ENCODE data around the gene ZCWPW1.
"Not testable (repeated sequence)": the region's sequence is repeated elsewhere in the genome, so short reads cannot be mapped to it uniquely, and the experiment has no call there.

ZCWPW1 gene

DNA sequence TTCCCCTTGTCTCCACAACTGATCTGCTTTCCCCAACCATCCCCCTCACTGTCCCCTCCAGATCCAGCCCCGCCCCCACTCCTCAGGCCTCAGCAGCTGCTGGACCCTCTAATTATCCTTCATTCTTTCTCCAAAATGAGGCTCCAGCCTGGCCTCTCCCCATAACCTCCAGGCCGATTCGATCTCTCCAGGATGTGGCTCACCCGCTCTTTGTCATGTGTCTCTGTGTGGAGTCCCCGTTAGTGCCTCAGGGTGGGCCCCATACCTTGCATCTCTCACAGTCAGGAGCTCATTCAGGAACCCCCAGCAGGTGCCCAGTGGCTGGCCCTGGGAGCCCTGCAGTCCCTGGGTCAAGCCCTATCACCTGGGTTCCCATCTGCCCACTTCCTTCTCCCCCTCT is 53.9 kb downstream of the ZCWPW1 start:
- Histone ChIP-seq H4K12ac (ENCODE audit: low read depth, low read length) (no peak overlapping the region), H3K14ac (ENCODE audit: low read length) (no peak overlapping the region), H2AK5ac (ENCODE audit: low read length) (no peak overlapping the region), H4K8ac (ENCODE audit: low read depth, low read length) (no peak overlapping the region), H3K27me3 (ENCODE audit: insufficient read depth, low read length) (no peaks in the 10 kb centered on the region), H3K4me1 (ENCODE audit: control insufficient read depth in 1 of 2, insufficient read depth in 2 of 2, low read length in 2 of 2) (no peaks in the 10 kb centered on the region), H2BK120ac (ENCODE audit: insufficient read depth, low read length, poor library complexity) (no peak overlapping the region), H3K4me3 (ENCODE audit: low read depth, low read length) (no peak overlapping the region), H3K4me2 (ENCODE audit: low read length) (no peak overlapping the region), H3K9ac (ENCODE audit: low read length) (no peak overlapping the region), H3K36me3 (ENCODE audit: control insufficient read depth in 1 of 2, insufficient read depth in 2 of 2, low read length in 2 of 2) (no peaks in the 10 kb centered on the region), H3K23ac (ENCODE audit: low read length) (no peak overlapping the region), H2BK12ac (ENCODE audit: low read length) (no peak overlapping the region), H3K79me2 (ENCODE audit: control insufficient read depth, insufficient read depth, low read length, poor library complexity) (no peaks in the 10 kb centered on the region), H3K79me1 (ENCODE audit: low read length) (no peaks in the 10 kb centered on the region), H3K27ac (ENCODE audit: low read depth, low read length) (no peak overlapping the region), H3K18ac (ENCODE audit: low read length) (no peak overlapping the region), H3K4ac (ENCODE audit: low read depth, low read length) (no peak overlapping the region), H4K91ac (ENCODE audit: low read depth, low read length) (no peak overlapping the region), H2AFZ (ENCODE audit: insufficient read depth, low read length, poor library complexity) (no peak overlapping the region), H3K9me3 (ENCODE audit: insufficient read depth, low read depth, low read length) (no peaks in the 10 kb centered on the region), H2BK5ac (ENCODE audit: low read depth, low read length, poor library complexity) (no peak overlapping the region)
- DNase-seq: no peak
- no CpG with 5 or more reads among the region's 5 CpGs for WGBS (ENCODE audit: extremely low coverage, insufficient coverage, insufficient read length)

DNA sequence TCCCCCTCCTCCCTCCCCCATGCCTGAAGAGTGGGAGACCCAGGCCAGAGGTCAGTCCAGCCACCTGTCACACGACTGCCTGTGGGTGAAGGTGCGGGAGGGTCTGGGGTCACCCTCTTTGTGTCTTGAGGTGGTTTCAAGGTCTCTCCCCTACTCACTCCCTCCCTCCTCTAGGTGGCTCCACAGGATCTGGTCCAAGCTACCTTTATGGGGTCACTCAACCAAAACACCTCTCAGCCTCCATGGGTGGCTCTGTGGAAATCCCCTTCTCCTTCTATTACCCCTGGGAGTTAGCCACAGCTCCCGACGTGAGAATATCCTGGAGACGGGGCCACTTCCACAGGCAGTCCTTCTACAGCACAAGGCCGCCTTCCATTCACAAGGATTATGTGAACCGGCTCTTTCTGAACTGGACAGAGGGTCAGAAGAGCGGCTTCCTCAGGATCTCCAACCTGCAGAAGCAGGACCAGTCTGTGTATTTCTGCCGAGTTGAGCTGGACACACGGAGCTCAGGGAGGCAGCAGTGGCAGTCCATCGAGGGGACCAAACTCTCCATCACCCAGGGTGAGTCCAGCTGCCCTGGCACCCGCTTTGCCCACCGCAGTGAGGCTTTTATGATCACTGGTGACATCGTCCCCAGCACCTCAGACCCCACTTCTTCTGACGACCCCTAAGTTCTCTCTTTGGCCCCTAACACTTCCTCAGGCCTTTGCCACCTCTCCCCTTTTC is 54.5 kb downstream of the ZCWPW1 start:
- H2BK5ac ChIP-seq (ENCODE audit: low read depth, low read length, poor library complexity); DNase-seq; H2BK120ac ChIP-seq (ENCODE audit: insufficient read depth, low read length, poor library complexity); H3K4me1 ChIP-seq (ENCODE audit: control insufficient read depth in 1 of 2, insufficient read depth in 2 of 2, low read length in 2 of 2); H3K36me3 ChIP-seq (ENCODE audit: control insufficient read depth in 1 of 2, insufficient read depth in 2 of 2, low read length in 2 of 2); H3K9ac ChIP-seq (ENCODE audit: low read length); H3K79me2 ChIP-seq (ENCODE audit: control insufficient read depth, insufficient read depth, low read length, poor library complexity); H3K23ac ChIP-seq (ENCODE audit: low read length); H3K9me3 ChIP-seq (ENCODE audit: insufficient read depth, low read depth, low read length); H3K4ac ChIP-seq (ENCODE audit: low read depth, low read length); H4K8ac ChIP-seq (ENCODE audit: low read depth, low read length); H3K14ac ChIP-seq (ENCODE audit: low read length); H3K4me2 ChIP-seq (ENCODE audit: low read length); H3K27me3 ChIP-seq (ENCODE audit: insufficient read depth, low read length); H3K27ac ChIP-seq (ENCODE audit: low read depth, low read length); H2BK12ac ChIP-seq (ENCODE audit: low read length); H4K91ac ChIP-seq (ENCODE audit: low read depth, low read length); H3K4me3 ChIP-seq (ENCODE audit: low read depth, low read length); H2AFZ ChIP-seq (ENCODE audit: insufficient read depth, low read length, poor library complexity); H3K18ac ChIP-seq (ENCODE audit: low read length); H3K79me1 ChIP-seq (ENCODE audit: low read length); H2AK5ac ChIP-seq (ENCODE audit: low read length); H4K12ac ChIP-seq (ENCODE audit: low read depth, low read length): not testable (repeated sequence)
- no CpG with 5 or more reads among the region's 15 CpGs for WGBS (ENCODE audit: extremely low coverage, insufficient coverage, insufficient read length)

DNA sequence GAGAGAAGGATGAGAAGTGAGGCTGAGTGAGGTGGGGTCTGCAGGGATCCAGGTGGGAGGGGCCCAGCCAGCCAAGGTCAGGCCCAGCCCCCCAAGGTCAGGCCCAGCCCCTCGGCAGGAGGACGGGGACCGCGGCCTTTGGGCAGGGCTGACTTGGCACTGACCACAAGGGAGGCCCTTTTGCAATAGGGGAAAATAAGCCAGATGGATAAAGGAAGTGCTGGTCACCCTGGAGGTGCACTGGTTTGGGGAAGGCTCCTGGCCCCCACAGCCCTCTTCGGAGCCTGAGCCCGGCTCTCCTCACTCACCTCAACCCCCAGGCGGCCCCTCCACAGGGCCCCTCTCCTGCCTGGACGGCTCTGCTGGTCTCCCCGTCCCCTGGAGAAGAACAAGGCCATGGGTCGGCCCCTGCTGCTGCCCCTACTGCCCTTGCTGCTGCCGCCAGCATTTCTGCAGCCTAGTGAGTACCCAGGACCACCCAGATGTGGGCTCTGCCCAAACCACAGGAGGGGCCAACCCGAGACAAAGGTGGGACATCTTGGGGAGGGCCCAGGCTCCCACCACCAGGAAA is 55.2 kb downstream of the ZCWPW1 start, which contains the start of gene PILRA:
TSS of gene PILRA (plus strand) at position 227 of the 571 bp plus-strand sequence. CDS start at position 397, 170 bp downstream.
- Histone ChIP-seq H2BK120ac (ENCODE audit: insufficient read depth, low read length, poor library complexity) (no peak within 1 kb of the TSS), H4K91ac (ENCODE audit: low read depth, low read length) (no peak within 1 kb of the TSS), H2BK5ac (ENCODE audit: low read depth, low read length, poor library complexity) (no peak within 1 kb of the TSS), H4K12ac (ENCODE audit: low read depth, low read length) (peak within 1 kb of the TSS; percentile 39), H3K27me3 (ENCODE audit: insufficient read depth, low read length) (no peaks in the 10 kb centered on the region), H3K4me1 (ENCODE audit: control insufficient read depth in 1 of 2, insufficient read depth in 2 of 2, low read length in 2 of 2) (no peaks in the 10 kb centered on the region), H3K36me3 (ENCODE audit: control insufficient read depth in 1 of 2, insufficient read depth in 2 of 2, low read length in 2 of 2) (no peaks in the 10 kb centered on the region), H3K9ac (ENCODE audit: low read length) (no peak within 1 kb of the TSS), H3K23ac (ENCODE audit: low read length) (no peak within 1 kb of the TSS), H3K79me1 (ENCODE audit: low read length) (no peaks in the 10 kb centered on the region), H2BK12ac (ENCODE audit: low read length) (no peak within 1 kb of the TSS), H3K4ac (ENCODE audit: low read depth, low read length) (no peak within 1 kb of the TSS), H3K4me2 (ENCODE audit: low read length) (no peak within 1 kb of the TSS), H3K79me2 (ENCODE audit: control insufficient read depth, insufficient read depth, low read length, poor library complexity) (no peaks in the 10 kb centered on the region), H3K14ac (ENCODE audit: low read length) (no peak within 1 kb of the TSS), H3K4me3 (ENCODE audit: low read depth, low read length) (no peak within 1 kb of the TSS), H3K9me3 (ENCODE audit: insufficient read depth, low read depth, low read length) (no peaks in the 10 kb centered on the region), H2AK5ac (ENCODE audit: low read length) (no peak within 1 kb of the TSS), H3K27ac (ENCODE audit: low read depth, low read length) (no peak within 1 kb of the TSS), H2AFZ (ENCODE audit: insufficient read depth, low read length, poor library complexity) (no peak within 1 kb of the TSS), H4K8ac (ENCODE audit: low read depth, low read length) (peak within 1 kb of the TSS; percentile 49), H3K18ac (ENCODE audit: low read length) (no peak within 1 kb of the TSS)
- WGBS (ENCODE audit: extremely low coverage, insufficient coverage, insufficient read length): no CpG with 5 or more reads among the region's 12 CpGs
- no peak for DNase-seq

DNA sequence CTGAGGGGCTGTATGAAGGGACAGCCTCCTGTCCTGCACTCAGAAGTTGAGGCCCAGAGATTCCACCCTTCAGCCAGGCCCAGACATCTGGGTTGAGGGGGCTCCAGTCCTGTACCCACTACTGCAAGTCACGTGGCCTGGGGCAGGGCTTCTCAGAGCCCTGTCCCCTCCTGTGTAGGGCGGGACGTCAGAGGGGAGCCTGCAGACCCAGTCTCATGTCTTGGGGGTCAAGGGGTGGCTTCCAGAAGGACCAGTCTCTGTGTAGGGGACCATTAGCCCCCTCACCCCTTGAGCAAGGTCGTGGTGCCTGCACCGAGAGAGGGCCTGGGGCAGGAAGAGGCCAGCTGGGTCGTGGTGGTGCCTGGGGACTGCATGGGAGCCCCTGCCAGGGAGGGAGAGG is 55.8 kb downstream of the ZCWPW1 start:
- no peaks in the 10 kb centered on the region for H3K9me3 ChIP-seq (ENCODE audit: insufficient read depth, low read depth, low read length)
- H2AK5ac ChIP-seq (ENCODE audit: low read length): no peak overlapping the region
- no peak overlapping the region for H2BK120ac ChIP-seq (ENCODE audit: insufficient read depth, low read length, poor library complexity)
- no peak overlapping the region for H3K9ac ChIP-seq (ENCODE audit: low read length)
- H3K23ac ChIP-seq (ENCODE audit: low read length): no peak overlapping the region
- no peak overlapping the region for H3K4me3 ChIP-seq (ENCODE audit: low read depth, low read length)
- no peak overlapping the region for H3K27ac ChIP-seq (ENCODE audit: low read depth, low read length)
- H4K12ac ChIP-seq (ENCODE audit: low read depth, low read length): peak overlapping the region; percentile 39
- no peak overlapping the region for H2BK5ac ChIP-seq (ENCODE audit: low read depth, low read length, poor library complexity)
- H3K36me3 ChIP-seq (ENCODE audit: control insufficient read depth in 1 of 2, insufficient read depth in 2 of 2, low read length in 2 of 2): peaks cover 0 to 2% of the 10 kb centered on the region in 2 experiments
- H3K4ac ChIP-seq (ENCODE audit: low read depth, low read length): no peak overlapping the region
- no peak overlapping the region for H3K4me2 ChIP-seq (ENCODE audit: low read length)
- H3K4me1 ChIP-seq (ENCODE audit: control insufficient read depth in 1 of 2, insufficient read depth in 2 of 2, low read length in 2 of 2): no peaks in the 10 kb centered on the region
- no peaks in the 10 kb centered on the region for H3K27me3 ChIP-seq (ENCODE audit: insufficient read depth, low read length)
- no peak overlapping the region for H4K8ac ChIP-seq (ENCODE audit: low read depth, low read length)
- H2BK12ac ChIP-seq (ENCODE audit: low read length): no peak overlapping the region
- no CpG with 5 or more reads among the region's 6 CpGs for WGBS (ENCODE audit: extremely low coverage, insufficient coverage, insufficient read length)
- H3K79me1 ChIP-seq (ENCODE audit: low read length): no peaks in the 10 kb centered on the region
- DNase-seq: no peak
- no peaks in the 10 kb centered on the region for H3K79me2 ChIP-seq (ENCODE audit: control insufficient read depth, insufficient read depth, low read length, poor library complexity)
- no peak overlapping the region for H4K91ac ChIP-seq (ENCODE audit: low read depth, low read length)
- no peak overlapping the region for H2AFZ ChIP-seq (ENCODE audit: insufficient read depth, low read length, poor library complexity)
- H3K14ac ChIP-seq (ENCODE audit: low read length): no peak overlapping the region
- no peak overlapping the region for H3K18ac ChIP-seq (ENCODE audit: low read length)

Data from trophoblast cell (in vitro differentiated cells and primary cell).